ENCODE results near the gene EEF2. TPM values are rescaled to one million over a fixed set of nuclear protein-coding genes. Genes with fewer than 3 reads are reported as not detected.

EEF2 gene
- total RNA-seq, 4 donors from 2014 or later: 1,701 to 2,714 (median 2,440) TPM

DNA sequence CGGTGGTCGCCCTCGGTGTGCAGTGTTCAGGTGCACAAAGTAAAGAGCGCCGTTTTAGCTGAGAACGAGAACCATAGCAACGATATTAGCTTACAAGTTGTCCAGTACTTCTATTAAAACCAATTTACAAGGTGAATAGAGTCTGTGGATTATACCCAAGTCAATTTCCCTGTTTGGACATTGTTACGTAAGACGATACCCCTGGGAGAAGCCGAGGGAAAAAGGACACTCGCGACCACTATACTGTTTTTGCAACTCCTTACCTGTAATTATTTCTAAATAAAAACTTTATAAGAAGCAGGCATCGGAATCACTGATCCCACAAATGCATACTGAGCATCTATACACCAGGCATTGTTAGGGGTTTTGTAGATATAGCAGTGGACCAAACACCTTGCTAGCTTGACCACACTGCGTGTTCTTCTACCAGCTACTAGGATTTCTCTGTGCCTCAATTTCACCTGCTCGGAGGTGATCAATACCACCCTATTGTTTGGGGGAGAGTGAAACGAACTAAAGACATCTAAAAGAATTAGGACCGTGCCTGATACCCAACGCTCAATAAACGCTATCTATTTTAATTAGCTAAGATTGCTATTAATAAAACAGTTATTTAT is 488 bp upstream of the EEF2 start:
- Histone ChIP-seq H3K9me3 (no peaks in the 10 kb centered on the region), H3K4me1 (peaks cover 39 to 44% of the 10 kb centered on the region in 2 donors), H3K27ac (peak overlapping the region; percentile 89 to 100 (median 92)), H3K27me3 (no peaks in the 10 kb centered on the region), H3K36me3 (peaks cover 0 to 36% of the 10 kb centered on the region in 2 donors), H3K4me3 (peak overlapping the region; percentile 79 to 99 (median 80))
- peak in 1 of 2 donors; percentile 13 for DNase-seq
- in situ Hi-C loops (cut with MboI; ENCODE audit: low sequenced_read_pairs in 4 of 4) (loop anchor here in 1 of 4 donors (10.0 kb wide), 1 partner anchor 79 kb away; the partner anchor contains the start of gene ZBTB7A), intact Hi-C loops (cut with DNase I; ENCODE audit: low total_unique reads) (loop anchor here (1.0 to 10.0 kb wide), 8 partner anchors 14 to 359 kb away; partner anchors contain the start of genes ANKRD24, DAPK3, MAP2K2 and MPND)
- ATAC-seq: peak; percentile 1
- TF ChIP-seq POLR2A (IDR thresholded peaks at IDR 0.05): no peak
- TF ChIP-seq CTCF (IDR thresholded peaks at IDR 0.05 in 4 of 5, conservative IDR thresholded peaks at IDR 0.05 in 1 of 5): no peak

- no peaks in the 10 kb centered on the region for H3K27me3 ChIP-seq
- no peaks in the 10 kb centered on the region for H3K9me3 ChIP-seq
- H3K36me3 ChIP-seq: peaks cover 0 to 48% of the 10 kb centered on the region in 2 donors
- in situ Hi-C loops (cut with MboI; ENCODE audit: low sequenced_read_pairs in 4 of 4): loop anchor here in 1 of 4 donors (10.0 kb wide), 1 partner anchor 80 kb away; the partner anchor contains the start of gene ZBTB7A
- peaks cover 39 to 44% of the 10 kb centered on the region in 2 donors for H3K4me1 ChIP-seq
- ATAC-seq: peak; percentile 13 to 16
- H3K4me3 ChIP-seq: peak overlapping the region; percentile 79 to 99 (median 80)
- DNase-seq: peak in 1 of 2 donors; percentile 39
- peak overlapping the region; percentile 89 to 100 (median 92) for H3K27ac ChIP-seq
- intact Hi-C loops (cut with DNase I; ENCODE audit: low total_unique reads): loop anchor here (2.0 to 10.0 kb wide), 5 partner anchors 52 to 360 kb away; partner anchors contain the start of genes MAP2K2, MPND, MRPL54 and NMRK2
- no peak for TF ChIP-seq POLR2A (IDR thresholded peaks at IDR 0.05)
- no peak for TF ChIP-seq CTCF (IDR thresholded peaks at IDR 0.05 in 4 of 5, conservative IDR thresholded peaks at IDR 0.05 in 1 of 5)
These were observed 717 bp downstream of the EEF2 start for GRCh38 chr19:3984584-3984907.

DNA sequence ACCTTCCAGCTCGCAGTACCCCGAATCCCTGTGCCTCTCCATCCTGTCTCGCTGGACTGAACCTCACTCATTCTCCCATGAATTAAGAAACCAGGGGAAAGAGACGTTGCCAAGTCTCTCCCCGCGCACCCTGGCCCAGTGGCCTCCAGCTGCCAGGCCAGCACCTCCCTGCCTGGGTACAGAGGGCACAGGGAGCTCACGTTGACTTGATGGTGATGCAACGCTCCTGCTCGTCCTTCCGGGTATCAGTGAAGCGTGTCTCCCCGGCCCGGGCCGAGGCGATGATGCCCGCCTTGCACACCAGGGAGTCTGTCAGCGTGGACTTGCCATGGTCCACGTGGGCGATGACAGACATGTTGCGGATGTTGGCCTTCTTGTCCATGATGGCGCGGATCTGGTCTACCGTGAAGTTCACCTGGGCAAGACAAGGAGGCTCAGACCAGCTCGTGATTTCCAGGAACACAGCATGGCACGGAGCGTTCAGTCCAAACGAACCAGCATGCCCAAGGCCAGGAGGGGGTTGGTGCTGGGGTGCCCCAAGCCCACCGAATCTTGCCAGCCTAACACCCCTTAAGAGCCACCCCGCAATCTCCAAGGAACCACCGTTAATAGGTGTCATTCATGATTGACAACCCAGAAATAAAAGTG is 1.2 kb downstream of the EEF2 start:
- intact Hi-C loops (cut with DNase I; ENCODE audit: low total_unique reads) (loop anchor here (2.0 to 10.0 kb wide), 6 partner anchors 29 to 361 kb away; partner anchors contain the start of genes MAP2K2, MPND, MRPL54 and NMRK2), in situ Hi-C loops (cut with MboI; ENCODE audit: low sequenced_read_pairs in 4 of 4) (loop anchor here in 1 of 4 donors (10.0 kb wide), 1 partner anchor 81 kb away; the partner anchor contains the start of gene ZBTB7A)
- H3K4me3 ChIP-seq: peak overlapping the region; percentile 79 to 99 (median 80)
- ATAC-seq: peak; percentile 5 to 8
- TF ChIP-seq CTCF (IDR thresholded peaks at IDR 0.05 in 4 of 5, conservative IDR thresholded peaks at IDR 0.05 in 1 of 5) (no peak), POLR2A (IDR thresholded peaks at IDR 0.05) (no peak)
- peak in 1 of 2 donors; percentile 79 for DNase-seq
- H3K9me3 ChIP-seq: no peaks in the 10 kb centered on the region
- H3K27me3 ChIP-seq: no peaks in the 10 kb centered on the region
- peaks cover 39 to 44% of the 10 kb centered on the region in 2 donors for H3K4me1 ChIP-seq
- H3K36me3 ChIP-seq: peaks cover 0 to 53% of the 10 kb centered on the region in 2 donors
- peak overlapping the region; percentile 89 to 100 (median 92) for H3K27ac ChIP-seq

GRCh38 chr19:3983542-3983914 is 1.7 kb downstream of the EEF2 start:
- Histone ChIP-seq H3K4me3 (peak overlapping the region; percentile 79 to 99 (median 80)), H3K9me3 (no peaks in the 10 kb centered on the region), H3K36me3 (peaks cover 0 to 58% of the 10 kb centered on the region in 2 donors), H3K27ac (peak overlapping the region; percentile 89 to 100 (median 92)), H3K27me3 (no peaks in the 10 kb centered on the region), H3K4me1 (peaks cover 39 to 44% of the 10 kb centered on the region in 2 donors)
- no peak for ATAC-seq
- TF ChIP-seq POLR2A (IDR thresholded peaks at IDR 0.05): no peak
- TF ChIP-seq CTCF (IDR thresholded peaks at IDR 0.05 in 4 of 5, conservative IDR thresholded peaks at IDR 0.05 in 1 of 5): no peak
- DNase-seq: no peak
- intact Hi-C loops (cut with DNase I; ENCODE audit: low total_unique reads) (loop anchor here (2.0 to 10.0 kb wide), 2 partner anchors 29 to 361 kb away; partner anchors contain the start of gene MPND), in situ Hi-C loops (cut with MboI; ENCODE audit: low sequenced_read_pairs in 4 of 4) (loop anchor here in 1 of 4 donors (10.0 kb wide), 1 partner anchor 81 kb away; the partner anchor contains the start of gene ZBTB7A)
